Melanocyte of skin (primary cell): ENCODE measurements around the gene CHI3L1. TPM values are rescaled to one million over a fixed set of nuclear protein-coding genes. Genes with fewer than 3 reads are reported as not detected.

Source experiments
- total RNA-seq, 2 donors: library from RNA; depleted of rRNA; stranded (reverse); fragments of >200 nt; gene quantifications; 2 replicates each; pipeline ENCODE4 v1.2.3, GENCODE V29; 2012

Gene CHI3L1
- total RNA-seq, result under 1 TPM in 1 of 2 donors, not detected in 1; under 0.01 TPM

GRCh38 chr1:203186446-203187303 is at the start of gene CHI3L1:
CHI3L1 (minus strand) TSS chr1:203186704; CDS start chr1:203186623, 81 bp downstream.

GRCh38 chr1:203229471-203230135 is 43.1 kb upstream of the CHI3L1 start, which contains the start of gene CHIT1:
CHIT1 (minus strand) TSS chr1:203229673; CDS start chr1:203229636, 37 bp downstream.

GRCh38 chr1:203175237-203175826 is 11.2 kb downstream of the CHI3L1 start, which contains the start of gene MYBPH:
MYBPH (minus strand) TSS chr1:203175826; CDS start chr1:203175755, 71 bp downstream.

Other genes with a start within 250 kb of the CHI3L1 start
- gene ADIPOR1, start 228.4 kb downstream of the CHI3L1 start, total RNA-seq, result 100 to 1,000 TPM; 215 to 230 TPM
- 10 to 100 TPM; 54.9 to 85.0 TPM for gene CYB5R1, start 219.4 kb downstream of the CHI3L1 start, total RNA-seq
- 10 to 100 TPM; 77.4 to 90.6 TPM for gene TMEM183A, start 179.3 kb downstream of the CHI3L1 start, total RNA-seq
- gene PPFIA4, start 160.2 kb downstream of the CHI3L1 start, total RNA-seq, result 1 to 10 TPM; 1.0 to 2.3 TPM
- gene MYOG, start 100.7 kb downstream of the CHI3L1 start, total RNA-seq, result not detected
- 1 to 10 TPM in 1 of 2 donors, not detected in 1; 1.0 TPM for gene ADORA1, start 59.0 kb downstream of the CHI3L1 start, total RNA-seq
- gene MYBPH, start 10.9 kb downstream of the CHI3L1 start, total RNA-seq, result not detected
- gene CHIT1, start 43.0 kb upstream of the CHI3L1 start, total RNA-seq, result not detected
- gene BTG2, start 118.8 kb upstream of the CHI3L1 start, total RNA-seq, result 1 to 10 TPM; 3.3 to 5.2 TPM
- gene FMOD, start 164.4 kb upstream of the CHI3L1 start, total RNA-seq, result not detected